IMR-90 (cell line): ENCODE data around the gene DNAH17. TPM values are rescaled to one million over a fixed set of nuclear protein-coding genes. Genes with fewer than 3 reads are reported as not detected.

Source experiments
- ATAC-seq: fragments of 200-7000 bp; cut with Tn5 transposase; 2 replicates; pipeline ENCODE4 v1.9.1; 2020; ENCODE audit warnings: low read depth, mild to moderate bottlenecking, moderate library complexity
- BruUV-seq: library from RNA; stranded (reverse); fragments of 400-500 nt; replicated peaks from 2 replicates; lab custom pipeline; 2021; lab: Mats Ljungman, UMichigan
- CTCF ChIA-PET: fragments of 300-600 bp; formaldehyde crosslinking; extraction: SDS; loops from one replicate; lab custom pipeline; 2021; ENCODE audit warnings: antibody characterized with exemption; lab: Yijun Ruan, JAX
- POLR2A ChIA-PET: fragments of 300-600 bp; sonication (Branson Sonifier 250); formaldehyde crosslinking; loops from one replicate; lab custom pipeline; 2022; ENCODE audit warnings: antibody characterized with exemption; ENCODE audit not compliant: unreplicated experiment; lab: Charles Lee
- DNase-seq: peaks from one replicate; pipeline ENCODE4 v3.0.0; 2013
- H2AFZ ChIP-seq: replicated peaks from 2 replicates; pipeline ENCODE3; 2013; ENCODE audit warnings: low read length, mild to moderate bottlenecking; ENCODE audit not compliant: poor library complexity
- H2AK5ac ChIP-seq: 2 replicates; pipeline ENCODE4 v1.6.1; 2013; ENCODE audit warnings: low read depth, low read length, inconsistent platforms
- H2AK9ac ChIP-seq: replicated peaks from 2 replicates; pipeline ENCODE3; 2013; ENCODE audit warnings: mild to moderate bottlenecking, low read depth, low read length, moderate library complexity; ENCODE audit not compliant: poor library complexity
- H2BK120ac ChIP-seq: 2 replicates; pipeline ENCODE4 v1.6.1; 2013; ENCODE audit warnings: low read depth, low read length, inconsistent platforms
- H2BK15ac ChIP-seq: 3 replicates; pipeline ENCODE4 v1.6.1; 2013; ENCODE audit warnings: low read depth, low read length, inconsistent platforms
- H2BK20ac ChIP-seq: 2 replicates; pipeline ENCODE4 v1.6.1; 2013; ENCODE audit warnings: low read depth, mild to moderate bottlenecking, inconsistent platforms, low read length, moderate library complexity
- H2BK5ac ChIP-seq: 2 replicates; pipeline ENCODE4 v1.6.1; 2013; ENCODE audit warnings: mild to moderate bottlenecking, low read depth, low read length, inconsistent platforms; ENCODE audit not compliant: poor library complexity, severe bottlenecking
- H3K14ac ChIP-seq: replicated peaks from 2 replicates; pipeline ENCODE4 v1.6.1; 2013; ENCODE audit warnings: low read depth, low read length, inconsistent platforms
- H3K18ac ChIP-seq: 2 replicates; pipeline ENCODE4 v1.6.1; 2013; ENCODE audit warnings: low read depth, low read length, control low read depth
- H3K23ac ChIP-seq: 2 replicates; pipeline ENCODE4 v1.6.1; 2013; ENCODE audit warnings: low read depth, low read length, inconsistent platforms
- H3K27ac ChIP-seq: 2 replicates; pipeline ENCODE4 v1.5.1; 2013; ENCODE audit warnings: mild to moderate bottlenecking, control low read depth, low read length; ENCODE audit not compliant: insufficient read depth
- H3K27me3 ChIP-seq: 2 replicates; pipeline ENCODE4 v1.6.1; 2013; ENCODE audit warnings: low read length; ENCODE audit not compliant: control insufficient read depth, insufficient read depth
- H3K36me3 ChIP-seq: 2 replicates; pipeline ENCODE4 v1.6.1; 2013; ENCODE audit warnings: low read length, mixed read lengths; ENCODE audit not compliant: control insufficient read depth, insufficient read depth
- H3K4ac ChIP-seq: 2 replicates; pipeline ENCODE4 v1.6.1; 2013; ENCODE audit warnings: low read depth, low read length, inconsistent platforms
- H3K4me1 ChIP-seq: 2 replicates; pipeline ENCODE4 v1.6.1; 2013; ENCODE audit warnings: low read length, mixed read lengths; ENCODE audit not compliant: control insufficient read depth, insufficient read depth
- H3K4me2 ChIP-seq: 2 replicates; pipeline ENCODE4 v1.6.1; 2013; ENCODE audit warnings: low read depth, mild to moderate bottlenecking, control low read depth, low read length, moderate library complexity
- H3K4me3 ChIP-seq: 2 replicates; pipeline ENCODE4 v1.5.1; 2013; ENCODE audit warnings: low read depth, mild to moderate bottlenecking, control low read depth, low read length, moderate library complexity; ENCODE audit not compliant: insufficient read depth
- H3K56ac ChIP-seq: 2 replicates; pipeline ENCODE4 v1.6.1; 2013; ENCODE audit warnings: low read length, inconsistent platforms; ENCODE audit not compliant: insufficient read depth; ENCODE audit errors: extremely low read depth
- H3K79me1 ChIP-seq, 2 experiments: 2 replicates each; pipeline ENCODE4 v1.6.1; 2013; ENCODE audit warnings: low read length in 2 of 2, inconsistent platforms in 1 of 2, low read depth in 1 of 2
- H3K9ac ChIP-seq: 2 replicates; pipeline ENCODE4 v1.6.1; 2013; ENCODE audit warnings: low read depth, low read length, control low read depth
- H3K9me1 ChIP-seq: 2 replicates; pipeline ENCODE4 v1.6.1; 2013; ENCODE audit warnings: low read length, inconsistent platforms; ENCODE audit not compliant: insufficient read depth
- H3K9me3 ChIP-seq: 2 replicates; pipeline ENCODE4 v1.6.1; 2013; ENCODE audit warnings: low read length; ENCODE audit not compliant: control insufficient read depth, insufficient read depth
- H4K20me1 ChIP-seq: 2 replicates; pipeline ENCODE4 v1.6.1; 2013; ENCODE audit warnings: low read length, inconsistent platforms; ENCODE audit not compliant: insufficient read depth
- H4K5ac ChIP-seq: 2 replicates; pipeline ENCODE4 v1.6.1; 2013; ENCODE audit warnings: mild to moderate bottlenecking, low read depth, low read length, control low read depth
- H4K8ac ChIP-seq, 2 experiments: 2 replicates each; pipeline ENCODE4 v1.6.1; 2013; ENCODE audit warnings: low read depth in 2 of 2, low read length in 2 of 2, control low read depth in 1 of 2, inconsistent platforms in 1 of 2
- H4K91ac ChIP-seq: 2 replicates; pipeline ENCODE4 v1.6.1; 2013; ENCODE audit warnings: low read depth, low read length, inconsistent platforms; ENCODE audit not compliant: insufficient read depth
- BHLHE40 ChIP-seq: fragments of 150-350 bp; IDR thresholded peaks from 2 replicates; pipeline ENCODE4 v1.6.1; 2016; ENCODE audit warnings: mild to moderate bottlenecking, low read depth, low read length
- FOS ChIP-seq: fragments of 150-350 bp; IDR thresholded peaks from 2 replicates; pipeline ENCODE4 v1.6.1; 2016; ENCODE audit warnings: low read depth, low read length
- MAZ ChIP-seq: IDR thresholded peaks from 2 replicates; pipeline ENCODE4 v1.6.1; 2012; ENCODE audit warnings: low read depth, mild to moderate bottlenecking, low read length, improper control_type of control experiment, moderate library complexity, borderline replicate concordance
- MXI1 ChIP-seq: IDR thresholded peaks from 2 replicates; pipeline ENCODE4 v1.6.1; 2012; ENCODE audit warnings: low read depth, mild to moderate bottlenecking, low read length, moderate library complexity, borderline replicate concordance
- RAD21 ChIP-seq: IDR thresholded peaks from 2 replicates; pipeline ENCODE4 v1.6.1; 2012; ENCODE audit warnings: low read length, improper control_type of control experiment
- RFX5 ChIP-seq: IDR thresholded peaks from 2 replicates; pipeline ENCODE4 v1.8.0; 2012; ENCODE audit warnings: low read depth, mild to moderate bottlenecking, low read length, moderate library complexity
- SMC3 ChIP-seq: fragments of 150-350 bp; IDR thresholded peaks from 2 replicates; pipeline ENCODE4 v1.6.1; 2016; ENCODE audit warnings: low read depth, mild to moderate bottlenecking, antibody characterized with exemption, low read length, moderate library complexity
- WGBS, 2 experiments: methylation state at CpG; one replicate each; pipeline versions ENCODE4 v1.1.5 to v1.1.7; 2013; ENCODE audit warnings: missing lambda C conversion rate in 2 of 2; ENCODE audit not compliant: insufficient read length in 1 of 2; ENCODE audit errors: extremely low coverage in 2 of 2; 5-methylcytosine and 5-hydroxymethylcytosine counted together
- dilution Hi-C: fragments of 300-500 bp; cut with HindIII; formaldehyde crosslinking; loops from one replicate; pipeline ENCODE4 v1.14.3; 2018; ENCODE audit warnings: low sequenced_read_pairs; ENCODE audit not compliant: unreplicated experiment
- in situ Hi-C: fragments of 300-500 bp; cut with MboI; formaldehyde crosslinking; loops from 3 replicates; pipeline ENCODE4 v1.14.3; 2019; ENCODE audit warnings: low sequenced_read_pairs, inconsistent platforms, mixed read lengths
- intact Hi-C: fragments of 100-400 bp; cut with micrococcal nuclease; formaldehyde crosslinking; loops from 2 replicates; pipeline ENCODE4 v1.10.0; 2022
- polyA plus RNA-seq, 3 experiments: library from polyadenylated mRNA; depleted of rRNA; stranded (reverse); fragments of >200 nt; gene quantifications; 2 replicates each; pipeline ENCODE4 v1.2.3, GENCODE V29; 2012; ENCODE audit warnings: low replicate concordance in 1 of 3
- total RNA-seq: library from RNA; depleted of rRNA; stranded (reverse); fragments of >200 nt; gene quantifications from 2 replicates; pipeline ENCODE4 v1.2.3, GENCODE V29; 2012
- TF ChIP-seq, protein P1 (sequence below): conservative IDR thresholded peaks from 2 replicates; pipeline ENCODE4 v1.5.1; 2012; ENCODE audit warnings: mild to moderate bottlenecking, low read depth, low read length, improper control_type of control experiment

DNAH17 gene
- total and polyA plus RNA-seq, 2 of the 4 experiments (the other 2 are of a cell fraction): not detected

DNA sequence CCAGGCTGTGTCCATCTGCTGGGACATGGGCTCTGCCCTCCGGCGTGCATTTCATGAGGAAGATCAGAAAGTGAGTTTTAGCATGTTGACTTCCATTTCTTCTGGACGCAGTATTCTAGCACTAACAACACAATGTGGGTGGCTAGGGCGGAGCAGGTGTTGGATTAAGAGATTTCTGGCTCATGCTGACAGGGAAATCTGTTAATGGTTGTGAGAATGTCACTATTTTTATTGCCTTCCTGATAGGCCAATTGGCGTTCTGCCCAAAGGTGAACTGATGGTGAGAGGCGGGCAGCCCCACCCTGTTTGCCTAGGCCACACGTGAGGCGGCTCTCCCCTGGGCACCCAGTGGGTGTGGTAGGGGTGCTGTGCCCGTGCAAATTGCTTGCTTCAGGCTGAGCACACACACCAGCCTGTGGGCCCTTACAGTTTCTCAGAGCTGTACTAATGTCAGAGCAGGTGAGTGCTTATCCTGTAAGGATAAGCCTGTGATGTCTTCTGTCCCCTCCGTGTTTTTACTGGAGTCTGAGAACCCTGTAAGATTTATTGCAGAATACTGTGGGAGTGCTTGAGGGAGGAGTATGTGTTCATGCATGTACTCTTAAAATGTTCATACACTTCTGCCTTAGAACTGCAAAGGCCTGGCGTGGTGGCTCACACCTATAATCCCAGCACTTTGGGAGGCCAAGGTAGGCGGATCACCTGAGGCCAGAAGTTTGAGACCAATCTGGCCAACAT is 167.8 kb downstream of the DNAH17 start:
- Histone ChIP-seq H4K20me1 (peaks cover 66% of the 10 kb centered on the region), H3K14ac (no peak overlapping the region), H3K56ac (no peak overlapping the region), H3K9ac (no peak overlapping the region), H2BK20ac (no peak overlapping the region), H3K23ac (no peak overlapping the region), H3K18ac (no peak overlapping the region), H3K27me3 (no peaks in the 10 kb centered on the region), H4K91ac (no peak overlapping the region), H3K4me3 (no peak overlapping the region), H2BK5ac (no peak overlapping the region), H2AFZ (no peak overlapping the region), H3K27ac (no peak overlapping the region), H3K4me2 (no peak overlapping the region), H3K36me3 (peaks cover 57% of the 10 kb centered on the region), H3K4ac (no peak overlapping the region), H2BK120ac (no peak overlapping the region), H2BK15ac (no peak overlapping the region), H3K4me1 (peaks cover 14% of the 10 kb centered on the region), H2AK9ac (no peak overlapping the region), H2AK5ac (no peak overlapping the region), H4K5ac (no peak overlapping the region), H3K9me3 (no peaks in the 10 kb centered on the region), H4K8ac (no peak overlapping the region), H3K79me1 (peaks cover 61 to 93% of the 10 kb centered on the region in 2 experiments), H3K9me1 (peaks cover 35% of the 10 kb centered on the region)
- ChIA-PET POLR2A (no interaction called here), CTCF (no interaction called here)
- intact Hi-C loops (no loop called here), in situ Hi-C loops (no loop called here), dilution Hi-C loops (no loop called here)
- TF ChIP-seq, protein P1, sequence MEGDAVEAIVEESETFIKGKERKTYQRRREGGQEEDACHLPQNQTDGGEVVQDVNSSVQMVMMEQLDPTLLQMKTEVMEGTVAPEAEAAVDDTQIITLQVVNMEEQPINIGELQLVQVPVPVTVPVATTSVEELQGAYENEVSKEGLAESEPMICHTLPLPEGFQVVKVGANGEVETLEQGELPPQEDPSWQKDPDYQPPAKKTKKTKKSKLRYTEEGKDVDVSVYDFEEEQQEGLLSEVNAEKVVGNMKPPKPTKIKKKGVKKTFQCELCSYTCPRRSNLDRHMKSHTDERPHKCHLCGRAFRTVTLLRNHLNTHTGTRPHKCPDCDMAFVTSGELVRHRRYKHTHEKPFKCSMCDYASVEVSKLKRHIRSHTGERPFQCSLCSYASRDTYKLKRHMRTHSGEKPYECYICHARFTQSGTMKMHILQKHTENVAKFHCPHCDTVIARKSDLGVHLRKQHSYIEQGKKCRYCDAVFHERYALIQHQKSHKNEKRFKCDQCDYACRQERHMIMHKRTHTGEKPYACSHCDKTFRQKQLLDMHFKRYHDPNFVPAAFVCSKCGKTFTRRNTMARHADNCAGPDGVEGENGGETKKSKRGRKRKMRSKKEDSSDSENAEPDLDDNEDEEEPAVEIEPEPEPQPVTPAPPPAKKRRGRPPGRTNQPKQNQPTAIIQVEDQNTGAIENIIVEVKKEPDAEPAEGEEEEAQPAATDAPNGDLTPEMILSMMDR: no peak
- TF ChIP-seq BHLHE40 (no peak), FOS (no peak), MAZ (no peak), SMC3 (no peak), MXI1 (no peak), RAD21 (no peak), RFX5 (no peak)
- no TSS peak for BruUV-seq
- DNase-seq (no peak), ATAC-seq (no peak)
- no CpG with 5 or more reads among the region's 12 CpGs for WGBS, 2 experiments
